Neural cell (in vitro differentiated cells): ENCODE data around the gene MED1. TPM values are rescaled to one million over a fixed set of nuclear protein-coding genes. Genes with fewer than 3 reads are reported as not detected.

ENCODE experiments used
- H2AFZ ChIP-seq: fragments of 200-600, 300-800 bp; sonication (generic), shearing (Covaris generic); 2 replicates; pipeline ENCODE4 v1.6.0; 2014; ENCODE audit warnings: low read depth, mild to moderate bottlenecking, antibody characterized with exemption, low read length, moderate library complexity
- H3F3A ChIP-seq: fragments of 200-600 bp; shearing (Covaris generic); 2 replicates; pipeline ENCODE4 v1.6.1; 2016; ENCODE audit warnings: mild to moderate bottlenecking, moderate library complexity, mixed read lengths, antibody characterized with exemption, low read length; ENCODE audit not compliant: insufficient read depth, poor library complexity, severe bottlenecking
- H3K27ac ChIP-seq: fragments of 200-600, 300-800 bp; sonication (generic), shearing (Covaris generic); 2 replicates; pipeline ENCODE4 v1.5.1; 2014; ENCODE audit warnings: mild to moderate bottlenecking, low read length, moderate library complexity
- H3K27me3 ChIP-seq: fragments of 300-800, 200-600 bp; sonication (generic), shearing (Covaris generic); 2 replicates; pipeline ENCODE4 v1.6.0; 2014; ENCODE audit warnings: mild to moderate bottlenecking, low read depth, low read length, moderate library complexity; ENCODE audit not compliant: insufficient read depth
- H3K36me3 ChIP-seq: fragments of 300-800, 200-600 bp; sonication (generic), shearing (Covaris generic); 2 replicates; pipeline ENCODE4 v1.5.1; 2014; ENCODE audit warnings: mild to moderate bottlenecking, antibody characterized with exemption, low read length, moderate library complexity; ENCODE audit not compliant: insufficient read depth
- H3K4me2 ChIP-seq: fragments of 300-800, 200-600 bp; sonication (generic), shearing (Covaris generic); 2 replicates; pipeline ENCODE4 v1.6.0; 2014; ENCODE audit warnings: mild to moderate bottlenecking, low read length
- H3K4me3 ChIP-seq: fragments of 300-800, 200-600 bp; sonication (generic), shearing (Covaris generic); 2 replicates; pipeline ENCODE4 v1.5.1; 2014; ENCODE audit warnings: mild to moderate bottlenecking, low read length, moderate library complexity
- H3K79me2 ChIP-seq: fragments of 200-600 bp; shearing (Covaris generic); replicated peaks from 2 replicates; pipeline ENCODE4 v1.6.0; 2014; ENCODE audit warnings: mild to moderate bottlenecking, low read length, moderate library complexity; ENCODE audit not compliant: insufficient read depth
- H3K9ac ChIP-seq: fragments of 300-800, 200-600 bp; sonication (generic), shearing (Covaris generic); 2 replicates; pipeline ENCODE4 v1.6.1; 2016; ENCODE audit warnings: mild to moderate bottlenecking, low read length, mixed read lengths
- H3K9me2 ChIP-seq: fragments of 200-600 bp; shearing (Covaris generic); 2 replicates; pipeline ENCODE4 v1.6.1; 2016; ENCODE audit warnings: mild to moderate bottlenecking, low read length, mixed read lengths; ENCODE audit not compliant: insufficient read depth
- H3K9me3 ChIP-seq: fragments of 200-600, 300-800 bp; sonication (generic), shearing (Covaris generic); 2 replicates; pipeline ENCODE4 v1.6.1; 2016; ENCODE audit warnings: mild to moderate bottlenecking, mixed run types, low read length, moderate library complexity, mixed read lengths
- H4K20me1 ChIP-seq: fragments of 200-600 bp; shearing (Covaris generic); 2 replicates; pipeline ENCODE4 v1.6.1; 2016; ENCODE audit warnings: mild to moderate bottlenecking, mixed run types; ENCODE audit not compliant: insufficient read depth
- EP300 ChIP-seq: fragments of 450-650 bp; conservative IDR thresholded peaks from 2 replicates; pipeline ENCODE4 v1.6.1; 2014; ENCODE audit warnings: antibody characterized with exemption, mild to moderate bottlenecking, moderate library complexity; ENCODE audit not compliant: poor library complexity, severe bottlenecking
- EZH2 ChIP-seq: fragments of 200-600, 300-800 bp; shearing (Covaris generic), sonication (generic); IDR thresholded peaks from 2 replicates; pipeline ENCODE4 v1.6.1; 2014; ENCODE audit warnings: antibody characterized with exemption, low read length, borderline replicate concordance, mild to moderate bottlenecking; ENCODE audit not compliant: insufficient read depth, poor library complexity, severe bottlenecking
- MXI1 ChIP-seq: fragments of 450-650 bp; conservative IDR thresholded peaks from 2 replicates; pipeline ENCODE4 v1.6.1; 2014; ENCODE audit warnings: antibody characterized with exemption, mild to moderate bottlenecking; ENCODE audit not compliant: poor library complexity, severe bottlenecking
- POLR2AphosphoS5 ChIP-seq: IDR thresholded peaks from 2 replicates; pipeline ENCODE4 v1.6.1; 2012
- RAD21 ChIP-seq: fragments of 450-650 bp; conservative IDR thresholded peaks from 2 replicates; pipeline ENCODE4 v1.6.1; 2014; ENCODE audit warnings: antibody characterized with exemption, mild to moderate bottlenecking, moderate library complexity
- REST ChIP-seq: IDR thresholded peaks from 2 replicates; pipeline ENCODE4 v1.6.1; 2012; ENCODE audit warnings: borderline replicate concordance
- SMC3 ChIP-seq: fragments of 450-650 bp; conservative IDR thresholded peaks from 2 replicates; pipeline ENCODE4 v1.6.1; 2014; ENCODE audit warnings: antibody characterized with exemption, mild to moderate bottlenecking, moderate library complexity; ENCODE audit not compliant: poor library complexity
- TAF1 ChIP-seq: IDR thresholded peaks from 2 replicates; pipeline ENCODE4 v1.6.1; 2012; ENCODE audit warnings: low read depth
- polyA plus RNA-seq: library from polyadenylated mRNA; depleted of rRNA; stranded (reverse); fragments of >200 nt; gene quantifications from 2 replicates; pipeline ENCODE4 v1.2.3, GENCODE V29; 2014
- TF ChIP-seq, protein P1 (sequence below): fragments of 450-650 bp; IDR thresholded peaks from 2 replicates; pipeline ENCODE4 v1.5.1; 2014; ENCODE audit warnings: antibody characterized with exemption, mild to moderate bottlenecking, moderate library complexity; ENCODE audit not compliant: poor library complexity, severe bottlenecking

The MED1 gene
- polyA plus RNA-seq, 1 donor from 2014 or later, result 18.7 TPM

- H2AFZ ChIP-seq, result no peak overlapping the region
- H3K9me2 ChIP-seq, result no peaks in the 10 kb centered on the region
- no peaks in the 10 kb centered on the region for H3K27me3 ChIP-seq
- peaks cover 2% of the 10 kb centered on the region for H3K79me2 ChIP-seq
- H3K4me2 ChIP-seq, result no peak overlapping the region
- no peaks in the 10 kb centered on the region for H3F3A ChIP-seq
- H4K20me1 ChIP-seq, result no peaks in the 10 kb centered on the region
- no peak overlapping the region for H3K27ac ChIP-seq
- TF ChIP-seq, protein P1, sequence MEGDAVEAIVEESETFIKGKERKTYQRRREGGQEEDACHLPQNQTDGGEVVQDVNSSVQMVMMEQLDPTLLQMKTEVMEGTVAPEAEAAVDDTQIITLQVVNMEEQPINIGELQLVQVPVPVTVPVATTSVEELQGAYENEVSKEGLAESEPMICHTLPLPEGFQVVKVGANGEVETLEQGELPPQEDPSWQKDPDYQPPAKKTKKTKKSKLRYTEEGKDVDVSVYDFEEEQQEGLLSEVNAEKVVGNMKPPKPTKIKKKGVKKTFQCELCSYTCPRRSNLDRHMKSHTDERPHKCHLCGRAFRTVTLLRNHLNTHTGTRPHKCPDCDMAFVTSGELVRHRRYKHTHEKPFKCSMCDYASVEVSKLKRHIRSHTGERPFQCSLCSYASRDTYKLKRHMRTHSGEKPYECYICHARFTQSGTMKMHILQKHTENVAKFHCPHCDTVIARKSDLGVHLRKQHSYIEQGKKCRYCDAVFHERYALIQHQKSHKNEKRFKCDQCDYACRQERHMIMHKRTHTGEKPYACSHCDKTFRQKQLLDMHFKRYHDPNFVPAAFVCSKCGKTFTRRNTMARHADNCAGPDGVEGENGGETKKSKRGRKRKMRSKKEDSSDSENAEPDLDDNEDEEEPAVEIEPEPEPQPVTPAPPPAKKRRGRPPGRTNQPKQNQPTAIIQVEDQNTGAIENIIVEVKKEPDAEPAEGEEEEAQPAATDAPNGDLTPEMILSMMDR, result no peak
- no peak for TF ChIP-seq MXI1
- TF ChIP-seq POLR2AphosphoS5, result no peak
- TF ChIP-seq EP300, result no peak
- TF ChIP-seq RAD21, result no peak
- TF ChIP-seq SMC3, result no peak
- TF ChIP-seq EZH2, result no peak
- no peaks in the 10 kb centered on the region for H3K36me3 ChIP-seq
- H3K9me3 ChIP-seq, result no peaks in the 10 kb centered on the region
- H3K4me3 ChIP-seq, result no peak overlapping the region
- no peak overlapping the region for H3K9ac ChIP-seq
Observed at GRCh38 chr17:39455919-39456318, 4.9 kb upstream of the MED1 start.

DNA sequence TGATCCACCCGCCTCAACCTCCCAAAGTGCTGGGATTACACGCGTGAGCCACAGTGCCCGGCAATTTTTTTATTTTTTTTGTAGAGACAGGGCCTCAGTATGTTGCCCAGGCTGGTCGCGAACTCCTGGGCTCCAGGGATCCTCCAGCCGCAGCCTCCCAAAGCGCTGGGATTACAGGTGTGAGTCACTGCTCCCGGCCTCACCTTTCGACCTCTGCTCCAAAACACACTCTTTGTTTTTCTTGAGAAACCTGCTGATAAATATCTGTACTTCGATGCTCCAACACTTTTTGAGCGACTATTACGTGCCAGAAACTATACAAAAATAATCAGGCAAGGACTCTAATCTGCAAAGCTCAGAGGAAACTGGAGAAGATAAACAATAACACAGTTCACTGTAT is 1.0 kb downstream of the MED1 start:
- H3K9me3 ChIP-seq, result no peaks in the 10 kb centered on the region
- H3K79me2 ChIP-seq, result peaks cover 23% of the 10 kb centered on the region
- no peaks in the 10 kb centered on the region for H3K27me3 ChIP-seq
- H3K9ac ChIP-seq, result no peak overlapping the region
- H3K4me3 ChIP-seq, result peak overlapping the region; percentile 75
- H3K4me2 ChIP-seq, result peak overlapping the region; percentile 61
- H3K9me2 ChIP-seq, result no peaks in the 10 kb centered on the region
- no peaks in the 10 kb centered on the region for H3K36me3 ChIP-seq
- H4K20me1 ChIP-seq, result no peaks in the 10 kb centered on the region
- H2AFZ ChIP-seq, result no peak overlapping the region
- TF ChIP-seq EP300 (no peak), POLR2AphosphoS5 (no peak), TAF1 (no peak), EZH2 (no peak), SMC3 (no peak), MXI1 (no peak), RAD21 (no peak), REST (no peak)
- TF ChIP-seq, protein P1, result no peak
- no peak overlapping the region for H3K27ac ChIP-seq
- no peaks in the 10 kb centered on the region for H3F3A ChIP-seq
